ENCODE measurements around the gene FER.

The FER gene

GRCh38 chr5:108743319-108743718 lies 4.4 kb upstream of the FER start:
- H3K4me3 ChIP-seq (ENCODE audit: low read depth, low read length), result no peak overlapping the region
- TF ChIP-seq, protein P1, sequence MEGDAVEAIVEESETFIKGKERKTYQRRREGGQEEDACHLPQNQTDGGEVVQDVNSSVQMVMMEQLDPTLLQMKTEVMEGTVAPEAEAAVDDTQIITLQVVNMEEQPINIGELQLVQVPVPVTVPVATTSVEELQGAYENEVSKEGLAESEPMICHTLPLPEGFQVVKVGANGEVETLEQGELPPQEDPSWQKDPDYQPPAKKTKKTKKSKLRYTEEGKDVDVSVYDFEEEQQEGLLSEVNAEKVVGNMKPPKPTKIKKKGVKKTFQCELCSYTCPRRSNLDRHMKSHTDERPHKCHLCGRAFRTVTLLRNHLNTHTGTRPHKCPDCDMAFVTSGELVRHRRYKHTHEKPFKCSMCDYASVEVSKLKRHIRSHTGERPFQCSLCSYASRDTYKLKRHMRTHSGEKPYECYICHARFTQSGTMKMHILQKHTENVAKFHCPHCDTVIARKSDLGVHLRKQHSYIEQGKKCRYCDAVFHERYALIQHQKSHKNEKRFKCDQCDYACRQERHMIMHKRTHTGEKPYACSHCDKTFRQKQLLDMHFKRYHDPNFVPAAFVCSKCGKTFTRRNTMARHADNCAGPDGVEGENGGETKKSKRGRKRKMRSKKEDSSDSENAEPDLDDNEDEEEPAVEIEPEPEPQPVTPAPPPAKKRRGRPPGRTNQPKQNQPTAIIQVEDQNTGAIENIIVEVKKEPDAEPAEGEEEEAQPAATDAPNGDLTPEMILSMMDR (IDR thresholded peaks at IDR 0.05; ENCODE audit: low read depth, low read length, missing control alignments), result no peak
- no peak for DNase-seq (ENCODE audit: low read depth)

GRCh38 chr5:108743846-108744245 lies 3.9 kb upstream of the FER start:
- no peak for DNase-seq (ENCODE audit: low read depth)
- H3K4me3 ChIP-seq (ENCODE audit: low read depth, low read length), result no peak overlapping the region
- TF ChIP-seq, protein P1 (IDR thresholded peaks at IDR 0.05; ENCODE audit: low read depth, low read length, missing control alignments), result no peak

- DNase-seq (ENCODE audit: low read depth), result no peak
- H3K4me3 ChIP-seq (ENCODE audit: low read depth, low read length), result peak overlapping the region; percentile 90
- TF ChIP-seq, protein P1 (IDR thresholded peaks at IDR 0.05; ENCODE audit: low read depth, low read length, missing control alignments), result no peak
Observed at GRCh38 chr5:108747111-108747773, 455 bp upstream of the FER start.

- peak overlapping the region; percentile 90 for H3K4me3 ChIP-seq (ENCODE audit: low read depth, low read length)
- peak; percentile 96 for DNase-seq (ENCODE audit: low read depth)
- TF ChIP-seq, protein P1 (IDR thresholded peaks at IDR 0.05; ENCODE audit: low read depth, low read length, missing control alignments), result peak; percentile 31
Observed at GRCh38 chr5:108748401-108749127, 867 bp downstream of the FER start.

DNA sequence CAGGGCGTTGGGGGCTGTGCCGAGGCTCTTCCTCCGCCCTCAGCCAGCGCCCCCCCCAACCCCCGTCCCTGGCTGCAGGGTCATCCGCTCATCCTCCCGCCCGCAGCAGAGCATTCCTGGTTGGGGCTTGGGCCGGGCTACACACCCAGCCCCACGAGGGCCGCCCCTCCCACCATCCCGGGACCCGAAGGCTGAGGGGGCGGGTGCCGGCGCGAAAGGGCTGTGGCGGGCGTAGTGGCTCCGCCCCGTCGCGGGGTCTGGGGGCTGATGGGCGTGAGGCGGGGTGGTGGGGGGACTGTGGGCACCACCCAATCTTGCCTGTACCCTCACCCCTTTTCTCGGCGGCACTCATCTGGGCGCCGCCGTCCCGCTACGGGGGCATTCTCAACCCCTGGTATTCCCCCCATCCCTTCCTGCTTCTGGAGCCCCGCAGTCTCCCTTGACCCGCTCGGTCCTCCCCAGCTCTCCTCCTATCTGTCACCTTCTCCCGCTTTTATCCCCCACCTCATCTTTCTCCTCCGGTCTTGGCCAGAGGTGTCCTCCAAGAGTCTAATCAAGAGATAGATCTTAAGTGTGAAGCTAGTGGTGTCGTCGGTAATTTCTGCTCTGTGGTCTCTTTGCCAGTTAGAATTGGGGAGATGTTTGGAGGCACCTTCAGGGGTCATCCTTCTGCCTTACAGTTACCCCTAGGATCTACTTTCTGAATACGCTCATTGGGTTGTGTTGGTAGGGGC lies 1.6 kb downstream of the FER start:
- no peak for DNase-seq (ENCODE audit: low read depth)
- TF ChIP-seq, protein P1 (IDR thresholded peaks at IDR 0.05; ENCODE audit: low read depth, low read length, missing control alignments), result peak; percentile 9
- peak overlapping the region; percentile 90 for H3K4me3 ChIP-seq (ENCODE audit: low read depth, low read length)

DNA sequence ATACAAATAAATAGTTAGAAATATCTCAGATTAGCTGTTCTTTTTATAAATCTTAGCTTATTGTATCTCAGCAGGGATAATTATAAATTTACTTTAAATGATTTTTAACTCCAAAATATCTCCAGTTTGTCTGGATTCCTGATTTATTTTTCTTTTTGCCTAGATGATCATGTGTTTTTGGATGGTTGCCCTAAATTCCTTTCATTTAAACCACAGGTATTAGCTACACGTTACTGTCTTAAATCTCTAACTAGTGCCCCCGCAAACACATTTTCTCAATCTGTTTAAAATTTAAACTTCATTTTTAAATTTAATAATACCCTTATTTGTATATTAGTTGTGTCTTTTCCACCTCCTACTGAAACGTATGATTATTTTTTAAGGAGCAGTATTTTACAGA lies 5.6 kb downstream of the FER start:
- TF ChIP-seq, protein P1 (IDR thresholded peaks at IDR 0.05; ENCODE audit: low read depth, low read length, missing control alignments), result no peak
- DNase-seq (ENCODE audit: low read depth), result no peak
- no peak overlapping the region for H3K4me3 ChIP-seq (ENCODE audit: low read depth, low read length)
